BJ (cell line): Measurements from ENCODE around the gene NUCKS1. TPM values are rescaled to one million over a fixed set of nuclear protein-coding genes. Genes with fewer than 3 reads are reported as not detected.

Source experiments
- CTCF ChIA-PET: fragments of 350-600 bp; formaldehyde crosslinking; extraction: SDS; loops from one replicate; lab custom pipeline; 2021; ENCODE audit warnings: antibody characterized with exemption, inconsistent platforms; lab: Yijun Ruan, JAX
- POLR2A ChIA-PET: fragments of 300-600 bp; sonication (Branson Sonifier 250); formaldehyde crosslinking; extraction: SDS; loops from one replicate; lab custom pipeline; 2021; ENCODE audit warnings: antibody characterized with exemption; lab: Charles Lee
- DNase-seq: peaks from one replicate; pipeline ENCODE4 v3.0.0-alpha.2; 2011; ENCODE audit warnings: low read depth
- H3K27me3 ChIP-seq: 2 replicates; pipeline ENCODE4 v1.6.0; 2011; ENCODE audit warnings: low read length; ENCODE audit not compliant: control insufficient read depth, insufficient read depth
- H3K36me3 ChIP-seq: 2 replicates; pipeline ENCODE4 v1.5.1; 2011; ENCODE audit warnings: low read length; ENCODE audit not compliant: control insufficient read depth, insufficient read depth
- H3K4me3 ChIP-seq: 2 replicates; pipeline ENCODE4 v1.5.1; 2011; ENCODE audit warnings: low read depth, mild to moderate bottlenecking, control low read depth, low read length
- polyA plus RNA-seq: library from polyadenylated mRNA; depleted of rRNA; stranded (reverse); fragments of >200 nt; gene quantifications from 2 replicates; pipeline ENCODE4 v1.2.3, GENCODE V29; 2011
- TF ChIP-seq, protein P1 (sequence below): IDR thresholded peaks from 2 replicates; pipeline ENCODE4 v1.5.1; 2011; ENCODE audit warnings: low read depth, mild to moderate bottlenecking, control low read depth, inconsistent platforms, low read length, moderate library complexity; ENCODE audit not compliant: insufficient read depth

The NUCKS1 gene
- polyA plus RNA-seq, 1 experiment: 33.3 TPM

DNA sequence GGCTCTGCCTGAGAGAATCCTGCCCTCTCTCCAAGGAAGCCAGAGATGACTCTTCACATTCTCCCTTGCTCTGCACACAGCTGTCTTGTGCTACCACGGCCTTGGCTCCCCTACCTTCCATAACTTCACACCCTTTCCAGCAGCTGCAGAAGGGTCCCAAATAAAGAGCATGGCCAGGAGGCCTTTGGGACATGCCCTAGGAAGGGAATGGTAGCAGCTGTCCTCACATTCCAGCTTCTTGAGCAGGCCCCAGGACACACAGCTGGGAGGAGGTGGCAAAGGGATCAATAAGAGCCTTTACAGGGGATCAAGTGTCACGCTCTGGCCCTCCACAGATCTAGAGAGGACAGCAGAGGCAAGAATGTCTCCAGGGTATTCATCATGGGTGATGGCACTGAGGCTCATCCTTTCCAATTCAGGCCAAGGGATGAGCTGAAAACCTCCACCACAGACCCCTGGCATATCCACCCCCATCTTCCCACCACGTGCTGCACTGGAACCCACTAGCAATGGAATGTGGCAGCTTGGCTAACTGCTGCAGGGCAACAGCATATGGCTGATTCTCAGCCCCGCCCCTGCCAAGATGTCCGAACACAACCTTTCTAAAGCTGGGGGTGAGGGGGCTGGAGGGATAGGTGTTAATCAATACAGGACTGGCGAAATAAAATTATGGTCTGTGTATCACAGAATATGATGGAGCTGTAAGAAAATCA is 43.1 kb upstream of the NUCKS1 start:
- no peak for DNase-seq
- ChIA-PET CTCF (interaction anchor here (1.1 to 5.4 kb wide), 15 partner anchors 12 to 313 kb away, joined by 3 to 172 read pairs (median 9); partner anchors contain the start of genes RAB29 and SLC41A1), POLR2A (interaction anchor here (0.6 kb wide), 1 partner anchor 707 kb away, joined by 3 read pairs; no protein-coding TSS in a partner anchor)
- H3K36me3 ChIP-seq: peaks cover 26% of the 10 kb centered on the region
- H3K27me3 ChIP-seq: no peaks in the 10 kb centered on the region
- H3K4me3 ChIP-seq: no peak overlapping the region
- TF ChIP-seq, protein P1, sequence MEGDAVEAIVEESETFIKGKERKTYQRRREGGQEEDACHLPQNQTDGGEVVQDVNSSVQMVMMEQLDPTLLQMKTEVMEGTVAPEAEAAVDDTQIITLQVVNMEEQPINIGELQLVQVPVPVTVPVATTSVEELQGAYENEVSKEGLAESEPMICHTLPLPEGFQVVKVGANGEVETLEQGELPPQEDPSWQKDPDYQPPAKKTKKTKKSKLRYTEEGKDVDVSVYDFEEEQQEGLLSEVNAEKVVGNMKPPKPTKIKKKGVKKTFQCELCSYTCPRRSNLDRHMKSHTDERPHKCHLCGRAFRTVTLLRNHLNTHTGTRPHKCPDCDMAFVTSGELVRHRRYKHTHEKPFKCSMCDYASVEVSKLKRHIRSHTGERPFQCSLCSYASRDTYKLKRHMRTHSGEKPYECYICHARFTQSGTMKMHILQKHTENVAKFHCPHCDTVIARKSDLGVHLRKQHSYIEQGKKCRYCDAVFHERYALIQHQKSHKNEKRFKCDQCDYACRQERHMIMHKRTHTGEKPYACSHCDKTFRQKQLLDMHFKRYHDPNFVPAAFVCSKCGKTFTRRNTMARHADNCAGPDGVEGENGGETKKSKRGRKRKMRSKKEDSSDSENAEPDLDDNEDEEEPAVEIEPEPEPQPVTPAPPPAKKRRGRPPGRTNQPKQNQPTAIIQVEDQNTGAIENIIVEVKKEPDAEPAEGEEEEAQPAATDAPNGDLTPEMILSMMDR: no peak

DNA sequence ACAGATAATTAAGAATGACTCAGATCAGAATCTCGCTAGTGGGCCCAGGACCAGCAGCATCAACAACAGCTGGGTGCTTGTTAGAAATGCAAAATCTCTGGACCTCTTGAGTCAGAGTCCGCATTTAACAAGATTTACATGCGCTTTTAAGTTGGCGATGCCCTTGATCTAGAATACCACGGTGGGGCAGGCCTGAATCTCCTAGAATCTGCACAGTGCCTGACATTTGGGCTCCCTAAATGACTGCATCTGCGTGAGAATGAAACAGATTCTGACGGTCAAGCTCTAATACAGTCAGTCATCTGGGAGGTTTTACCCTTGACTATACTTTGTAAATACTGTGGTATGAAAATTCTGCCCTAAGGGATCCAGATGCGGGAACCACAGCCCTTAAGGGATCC is 42.5 kb upstream of the NUCKS1 start:
- ChIA-PET CTCF (interaction anchor here (0.6 to 5.4 kb wide), 35 partner anchors 8 to 317 kb away, joined by 3 to 172 read pairs (median 5); partner anchors contain the start of genes RAB29, RAB7B and SLC41A1), POLR2A (no interaction called here)
- no peaks in the 10 kb centered on the region for H3K27me3 ChIP-seq
- H3K4me3 ChIP-seq: no peak overlapping the region
- H3K36me3 ChIP-seq: peaks cover 24% of the 10 kb centered on the region
- TF ChIP-seq, protein P1: no peak
- peak; percentile 18 for DNase-seq

DNA sequence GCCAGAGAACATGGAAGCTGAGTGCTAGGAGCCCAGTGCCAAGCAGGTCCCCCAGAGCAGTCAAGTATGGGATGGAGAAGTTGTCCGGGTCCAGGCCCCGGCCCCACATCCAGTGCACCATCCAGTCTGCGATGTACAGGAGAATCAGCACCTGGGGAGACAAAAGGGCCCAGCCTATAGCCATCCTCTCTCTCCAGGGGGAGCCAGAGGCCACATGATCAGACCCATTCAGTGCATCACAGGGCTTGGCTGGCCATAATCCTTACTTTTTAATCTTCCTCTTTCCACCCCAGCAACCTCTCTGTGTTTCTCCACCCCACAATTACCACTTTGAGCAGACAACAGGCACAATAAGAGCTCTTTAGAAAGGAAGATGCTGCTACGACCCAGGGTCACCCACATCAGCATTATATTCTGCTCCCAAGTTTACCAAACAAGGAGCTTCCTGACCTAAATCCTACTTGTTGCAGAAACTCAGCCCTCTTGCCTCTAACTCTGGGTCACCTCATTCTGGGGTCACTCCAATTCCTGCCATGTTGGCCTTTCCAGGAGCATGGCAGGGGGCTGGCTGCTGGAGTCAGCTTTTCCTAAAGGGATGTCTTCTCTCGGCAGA is 41.7 kb upstream of the NUCKS1 start:
- H3K4me3 ChIP-seq: no peak overlapping the region
- ChIA-PET CTCF (interaction anchor here (0.6 to 5.4 kb wide), 45 partner anchors 8 to 320 kb away, joined by 3 to 172 read pairs (median 4); partner anchors contain the start of genes RAB29, RAB7B and SLC41A1), POLR2A (no interaction called here)
- TF ChIP-seq, protein P1: peak; percentile 87
- DNase-seq: no peak
- no peaks in the 10 kb centered on the region for H3K27me3 ChIP-seq
- peaks cover 19% of the 10 kb centered on the region for H3K36me3 ChIP-seq

DNA sequence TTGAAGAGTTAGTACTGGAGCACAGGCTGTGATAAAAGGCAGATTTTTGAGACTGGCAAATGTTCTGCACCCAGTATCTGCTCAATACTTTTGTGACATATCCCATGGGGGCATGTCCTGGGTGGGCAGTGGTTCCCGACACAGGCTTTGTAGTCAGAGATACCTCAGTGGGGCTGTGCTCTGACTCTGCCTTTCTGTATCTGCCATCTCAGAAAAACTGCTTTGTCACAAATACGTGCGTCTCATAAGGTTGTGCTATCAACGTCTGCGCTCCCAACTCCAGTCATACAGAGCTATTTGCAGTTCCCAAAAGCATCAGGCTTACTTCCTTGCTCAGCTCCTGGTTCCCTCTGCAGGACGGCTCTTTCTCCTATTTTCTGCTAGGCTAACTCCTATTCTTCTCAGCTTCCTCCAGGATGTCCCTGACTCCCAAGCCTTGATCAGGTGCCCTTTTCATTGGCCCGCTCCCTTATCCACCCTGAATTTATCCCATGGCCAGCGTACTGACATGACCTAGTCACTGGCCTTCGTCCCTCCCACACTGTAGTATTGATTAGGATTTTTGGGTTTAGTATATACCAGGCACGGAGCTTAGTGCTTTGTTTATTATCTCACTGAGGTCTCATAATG is 37.4 kb upstream of the NUCKS1 start:
- peaks cover 3% of the 10 kb centered on the region for H3K36me3 ChIP-seq
- no peaks in the 10 kb centered on the region for H3K27me3 ChIP-seq
- TF ChIP-seq, protein P1: no peak
- ChIA-PET POLR2A (no interaction called here), CTCF (interaction anchor here (0.7 to 2.0 kb wide), 6 partner anchors 12 to 195 kb away, joined by 3 to 18 read pairs (median 5); no protein-coding TSS in a partner anchor)
- DNase-seq: no peak
- H3K4me3 ChIP-seq: no peak overlapping the region
